DND-41 (cell line): ENCODE measurements around the gene OR52I1.

Source experiments
- ATAC-seq: fragments of 200-7000 bp; cut with Tn5 transposase; 3 replicates; pipeline ENCODE4 v1.9.1; 2021; ENCODE audit warnings: low read depth; ENCODE audit not compliant: insufficient read depth
- DNase-seq: peaks from one replicate; pipeline ENCODE4 v3.0.0-alpha.2; 2020
- H2AFZ ChIP-seq: 2 replicates; pipeline ENCODE4 v1.6.0; 2012; ENCODE audit warnings: low read depth, low read length
- H3K27ac ChIP-seq: 2 replicates; pipeline ENCODE4 v1.5.1; 2012; ENCODE audit warnings: low read length, inconsistent platforms
- H3K27me3 ChIP-seq: fragments of 200-600 bp; sonication (generic); 2 replicates; pipeline ENCODE4 v1.6.0; 2012; ENCODE audit warnings: low read length, mild to moderate bottlenecking, inconsistent platforms; ENCODE audit not compliant: insufficient read depth, poor library complexity
- H3K36me3 ChIP-seq: 2 replicates; pipeline ENCODE4 v1.5.1; 2012; ENCODE audit warnings: low read length, inconsistent platforms; ENCODE audit not compliant: insufficient read depth
- H3K4me1 ChIP-seq: 2 replicates; pipeline ENCODE4 v1.5.1; 2012; ENCODE audit warnings: mild to moderate bottlenecking, low read length; ENCODE audit not compliant: insufficient read depth
- H3K4me2 ChIP-seq: 2 replicates; pipeline ENCODE4 v1.6.0; 2012; ENCODE audit warnings: mild to moderate bottlenecking, moderate library complexity, low read length, inconsistent platforms; ENCODE audit not compliant: insufficient read depth
- H3K4me3 ChIP-seq, 2 experiments: fragments of 200-600 bp in 1 of 2; shearing (Covaris generic) in 1 of 2; 2 replicates each; pipeline ENCODE4 v1.5.1; 2012 to 2016; ENCODE audit warnings: inconsistent platforms in 2 of 2, low read length in 2 of 2, mild to moderate bottlenecking in 2 of 2, low read depth in 1 of 2, moderate library complexity in 1 of 2
- H3K79me2 ChIP-seq: 2 replicates; pipeline ENCODE4 v1.6.0; 2012; ENCODE audit warnings: low read length, inconsistent platforms; ENCODE audit not compliant: insufficient read depth
- H3K9ac ChIP-seq: 2 replicates; pipeline ENCODE4 v1.6.0; 2012; ENCODE audit warnings: low read depth, mild to moderate bottlenecking, inconsistent platforms, low read length, moderate library complexity
- H3K9me3 ChIP-seq: 2 replicates; pipeline ENCODE4 v1.5.1; 2012; ENCODE audit warnings: low read length, moderate library complexity, mild to moderate bottlenecking, inconsistent platforms; ENCODE audit not compliant: insufficient read depth, severe bottlenecking
- H4K20me1 ChIP-seq: 2 replicates; pipeline ENCODE4 v1.6.0; 2012; ENCODE audit warnings: low read length; ENCODE audit not compliant: insufficient read depth
- CTCF ChIP-seq: IDR thresholded peaks from 2 replicates; pipeline ENCODE4 v1.5.1; 2012; ENCODE audit warnings: borderline replicate concordance, low read length, moderate library complexity, mild to moderate bottlenecking; ENCODE audit not compliant: poor library complexity, severe bottlenecking; ENCODE audit errors: extremely low read depth
- EZH2 ChIP-seq: IDR thresholded peaks from 3 replicates; pipeline ENCODE4 v1.6.1; 2012; ENCODE audit warnings: borderline replicate concordance, low read depth, mild to moderate bottlenecking, moderate library complexity, low read length, inconsistent platforms; ENCODE audit not compliant: severe bottlenecking

Gene OR52I1

GRCh38 chr11:4578624-4579023, 15.2 kb upstream of the OR52I1 start:
- H3K27me3 ChIP-seq = peaks cover 11% of the 10 kb centered on the region
- no peaks in the 10 kb centered on the region for H3K9me3 ChIP-seq
- H3K79me2 ChIP-seq = no peaks in the 10 kb centered on the region
- ATAC-seq (no peak), DNase-seq (no peak)
- no peak overlapping the region for H3K4me3 ChIP-seq
- H3K9ac ChIP-seq = no peak overlapping the region
- no peak overlapping the region for H2AFZ ChIP-seq
- no peak overlapping the region for H3K27ac ChIP-seq
- H3K4me1 ChIP-seq = peaks cover 10% of the 10 kb centered on the region
- H4K20me1 ChIP-seq = no peaks in the 10 kb centered on the region
- no peaks in the 10 kb centered on the region for H3K36me3 ChIP-seq
- H3K4me2 ChIP-seq = no peak overlapping the region
- TF ChIP-seq CTCF (no peak), EZH2 (no peak)

- ATAC-seq (no peak), DNase-seq (no peak)
- Histone ChIP-seq H3K79me2 (no peaks in the 10 kb centered on the region), H3K9me3 (no peaks in the 10 kb centered on the region), H4K20me1 (no peaks in the 10 kb centered on the region), H3K36me3 (no peaks in the 10 kb centered on the region), H3K27ac (no peak overlapping the region), H2AFZ (no peak overlapping the region), H3K4me2 (no peak overlapping the region), H3K4me3 (no peak overlapping the region), H3K4me1 (peaks cover 10% of the 10 kb centered on the region), H3K27me3 (peaks cover 14% of the 10 kb centered on the region), H3K9ac (no peak overlapping the region)
- TF ChIP-seq EZH2 (no peak), CTCF (no peak)
Measured at GRCh38 chr11:4580124-4580523, 13.7 kb upstream of the OR52I1 start.

- H3K9ac ChIP-seq = no peak within 1 kb of the TSS
- H3K27ac ChIP-seq = no peak within 1 kb of the TSS
- no peak within 1 kb of the TSS for H3K4me3 ChIP-seq
- H2AFZ ChIP-seq = no peak within 1 kb of the TSS
- no peaks in the 10 kb centered on the region for H3K79me2 ChIP-seq
- no peaks in the 10 kb centered on the region for H3K9me3 ChIP-seq
- H3K4me2 ChIP-seq = no peak within 1 kb of the TSS
- DNase-seq (no peak), ATAC-seq (no peak)
- no peak for TF ChIP-seq EZH2
- no peak for TF ChIP-seq CTCF
- H3K27me3 ChIP-seq = peaks cover 14% of the 10 kb centered on the region
- H3K4me1 ChIP-seq = no peaks in the 10 kb centered on the region
- no peaks in the 10 kb centered on the region for H4K20me1 ChIP-seq
- no peaks in the 10 kb centered on the region for H3K36me3 ChIP-seq
Measured at GRCh38 chr11:4581443-4581842, 12.4 kb upstream of the OR52I1 start, which contains the start of gene OR52I2. TSS of gene OR52I2 (plus strand) at chr11:4581743.

- Histone ChIP-seq H3K9me3 (no peaks in the 10 kb centered on the region), H3K27ac (no peak overlapping the region), H4K20me1 (no peaks in the 10 kb centered on the region), H2AFZ (no peak overlapping the region), H3K4me2 (no peak overlapping the region), H3K4me1 (no peaks in the 10 kb centered on the region), H3K4me3 (no peak overlapping the region), H3K36me3 (no peaks in the 10 kb centered on the region), H3K9ac (no peak overlapping the region), H3K79me2 (no peaks in the 10 kb centered on the region), H3K27me3 (peaks cover 2% of the 10 kb centered on the region)
- no peak for TF ChIP-seq EZH2
- no peak for TF ChIP-seq CTCF
- DNase-seq = no peak
- ATAC-seq = no peak
Measured at GRCh38 chr11:4589017-4589416, 4.8 kb upstream of the OR52I1 start.
